ENCODE results near the gene NOA1.

DNA sequence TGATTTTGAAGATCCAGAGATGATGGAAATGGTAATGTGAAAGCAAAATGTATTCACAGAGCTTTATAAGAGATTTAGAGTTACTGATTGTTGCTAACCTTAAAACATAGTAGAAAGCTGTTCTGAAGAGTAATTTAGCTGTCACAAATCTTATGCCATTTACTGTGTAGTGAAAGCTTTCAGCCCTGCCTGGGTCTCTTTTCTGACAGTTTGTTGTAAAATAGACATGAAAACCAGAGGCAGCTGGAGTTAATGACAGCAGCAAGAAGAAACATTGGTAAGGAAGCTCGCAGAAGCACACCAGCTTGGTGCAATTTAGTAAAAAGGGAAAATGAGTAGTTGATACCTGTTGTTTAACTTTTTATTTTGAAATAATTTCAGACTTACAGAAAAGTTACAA is 22.3 kb upstream of the NOA1 start:
- TF ChIP-seq, protein P1, sequence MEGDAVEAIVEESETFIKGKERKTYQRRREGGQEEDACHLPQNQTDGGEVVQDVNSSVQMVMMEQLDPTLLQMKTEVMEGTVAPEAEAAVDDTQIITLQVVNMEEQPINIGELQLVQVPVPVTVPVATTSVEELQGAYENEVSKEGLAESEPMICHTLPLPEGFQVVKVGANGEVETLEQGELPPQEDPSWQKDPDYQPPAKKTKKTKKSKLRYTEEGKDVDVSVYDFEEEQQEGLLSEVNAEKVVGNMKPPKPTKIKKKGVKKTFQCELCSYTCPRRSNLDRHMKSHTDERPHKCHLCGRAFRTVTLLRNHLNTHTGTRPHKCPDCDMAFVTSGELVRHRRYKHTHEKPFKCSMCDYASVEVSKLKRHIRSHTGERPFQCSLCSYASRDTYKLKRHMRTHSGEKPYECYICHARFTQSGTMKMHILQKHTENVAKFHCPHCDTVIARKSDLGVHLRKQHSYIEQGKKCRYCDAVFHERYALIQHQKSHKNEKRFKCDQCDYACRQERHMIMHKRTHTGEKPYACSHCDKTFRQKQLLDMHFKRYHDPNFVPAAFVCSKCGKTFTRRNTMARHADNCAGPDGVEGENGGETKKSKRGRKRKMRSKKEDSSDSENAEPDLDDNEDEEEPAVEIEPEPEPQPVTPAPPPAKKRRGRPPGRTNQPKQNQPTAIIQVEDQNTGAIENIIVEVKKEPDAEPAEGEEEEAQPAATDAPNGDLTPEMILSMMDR (IDR thresholded peaks at IDR 0.05; ENCODE audit: insufficient read depth, low read length, poor library complexity, severe bottlenecking): no peak
- TF ChIP-seq EZH2phosphoT487 (conservative IDR thresholded peaks at IDR 0.05; ENCODE audit: low read length): no peak
